Right lobe of liver (tissue), 6 donors: Measurements from ENCODE around the gene CELSR1. TPM values are rescaled to one million over a fixed set of nuclear protein-coding genes. Genes with fewer than 3 reads are reported as not detected.

ENCODE experiments used
- ATAC-seq, 4 donors: fragments of 200-7000 bp; cut with Tn5 transposase; one replicate each; pipeline ENCODE4 v1.9.1; 2020; ENCODE audit warnings: mild to moderate bottlenecking in 4 of 4, moderate library complexity in 4 of 4
- DNase-seq, 3 donors: peaks; one replicate each; pipeline ENCODE4 v3.0.0-alpha.2; 2020
- H3K27ac ChIP-seq, 3 donors: fragments of 200-600 bp; one replicate each; pipeline ENCODE4 v1.8.0; 2022
- H3K27me3 ChIP-seq, 2 donors: fragments of 200-600 bp; one replicate each; pipeline ENCODE4 v1.8.0; 2022
- H3K36me3 ChIP-seq, 4 donors: fragments of 200-600 bp; sonication (generic) in 1 of 4; one replicate each; pipeline versions ENCODE4 v1.5.1 to v1.8.0; 2017 to 2022; ENCODE audit warnings: control low read depth in 1 of 4
- H3K4me1 ChIP-seq, 4 donors: fragments of 200-600 bp; sonication (generic) in 1 of 4; one replicate each; pipeline versions ENCODE4 v1.5.1 to v1.8.0; 2017 to 2022; ENCODE audit warnings: control low read depth in 1 of 4
- H3K4me3 ChIP-seq, 3 donors: fragments of 200-600 bp; one replicate each; pipeline ENCODE4 v1.8.0; 2022
- H3K9me3 ChIP-seq, 4 donors: fragments of 200-600 bp; sonication (generic) in 1 of 4; one replicate each; pipeline versions ENCODE4 v1.5.1 to v1.8.0; 2017 to 2022; ENCODE audit warnings: control low read depth in 1 of 4
- POLR2A ChIP-seq: fragments of 450-650 bp; IDR thresholded peaks from one replicate; pipeline ENCODE4 v1.6.1; 2017; ENCODE audit warnings: antibody characterized with exemption, mild to moderate bottlenecking
- WGBS: methylation state at CpG from one replicate; pipeline ENCODE4 v1.1.6; 2018; ENCODE audit warnings: low coverage, low lambda C conversion rate; ENCODE audit not compliant: insufficient coverage; ENCODE audit errors: missing lambda C conversion rate; 5-methylcytosine and 5-hydroxymethylcytosine counted together
- intact Hi-C, 2 donors: fragments of 100-400 bp; cut with DNase I; formaldehyde crosslinking; loops; one replicate each; pipeline versions ENCODE4 v1.11.2 to v1.14.1; 2022
- total RNA-seq, 6 experiments: library from RNA; depleted of rRNA in 2 of 6; stranded (reverse); fragments of >200 nt in 2 of 6; fragmentation: NEBNext Ultra II Directional in 3 of 6; extraction: Animal tissue kit (Norgen Biotek cat#: 25700) in 3 of 6; gene quantifications; one replicate each; pipeline versions ENCODE4 v1.1.0 to v1.2.4, GENCODE V29; 2016 to 2023
- TF ChIP-seq, protein P1 (sequence below), 4 donors: fragments of 200-600 bp in 3 of 4; fragments of 450-650 bp in 1 of 4; IDR thresholded peaks; one replicate each; pipeline versions ENCODE4 v1.5.1 to v1.8.0; 2016 to 2022; ENCODE audit warnings: antibody characterized with exemption in 4 of 4, mild to moderate bottlenecking in 2 of 4
- donor health status: DM: no; HTN: yes; CAD: no.
- donor health status: DM: no; HTN: no; CAD: no.
- donor health status: DM: no; HTN: no; CAD: no.
- donor health status: DM: no; HTN: yes; CAD: no.
- donor health status: DM: no; HTN: yes; CAD: no.

The CELSR1 gene
- total RNA-seq, 6 experiments from 2014 or later, result 2.9 to 8.2 (median 5.0) TPM

DNA sequence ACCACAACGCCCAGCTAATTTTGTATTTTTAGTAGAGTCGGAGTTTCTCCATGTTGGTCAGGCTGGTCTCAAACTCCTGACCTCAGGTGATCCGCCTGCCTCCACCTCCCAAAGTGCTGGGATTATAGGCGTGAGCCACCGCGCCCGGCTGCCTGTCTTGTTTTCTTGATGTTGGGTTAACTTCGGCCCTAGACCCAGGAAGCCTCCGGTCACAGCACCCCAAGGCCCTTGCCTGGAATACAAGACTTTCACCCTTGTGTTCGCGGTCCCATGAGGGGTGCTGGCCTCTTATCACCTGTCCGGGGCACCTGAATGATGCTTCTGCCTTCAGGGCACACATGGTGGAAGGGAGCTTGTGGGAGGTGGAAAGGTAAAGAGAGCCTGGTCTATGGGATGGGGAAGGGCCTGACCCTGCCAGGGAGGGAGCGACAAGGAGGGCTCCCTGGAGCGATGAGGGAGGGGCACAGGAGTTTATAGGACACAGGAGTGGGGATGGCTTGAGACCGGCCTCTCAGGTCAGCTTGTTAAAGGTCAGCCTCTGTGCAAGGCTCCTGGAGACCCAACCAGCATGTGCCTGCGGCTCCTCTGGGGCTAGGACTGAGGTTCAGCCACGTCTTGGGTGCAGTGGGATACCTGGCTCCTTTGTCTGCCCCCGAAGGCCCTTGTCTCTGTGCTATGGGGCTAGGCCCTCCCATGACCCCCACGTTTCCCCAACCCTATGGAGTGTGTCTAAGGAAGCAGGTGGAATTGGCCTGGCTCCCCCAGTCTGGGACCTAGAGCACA, 48.1 kb upstream of the CELSR1 start:
- Histone ChIP-seq H3K4me3 (no peak overlapping the region), H3K36me3 (no peaks in the 10 kb centered on the region), H3K27ac (no peak overlapping the region), H3K4me1 (peaks cover 0 to 19% (median 6%) of the 10 kb centered on the region in 4 donors), H3K9me3 (no peaks in the 10 kb centered on the region), H3K27me3 (no peaks in the 10 kb centered on the region)
- 89% methylated on average over 7 of the region's 19 CpGs for WGBS
- ATAC-seq, result no peak
- intact Hi-C loops, result loop anchor here (5.0 to 10.0 kb wide), 2 partner anchors 42 to 49 kb away; no protein-coding TSS in a partner anchor
- TF ChIP-seq, protein P1, sequence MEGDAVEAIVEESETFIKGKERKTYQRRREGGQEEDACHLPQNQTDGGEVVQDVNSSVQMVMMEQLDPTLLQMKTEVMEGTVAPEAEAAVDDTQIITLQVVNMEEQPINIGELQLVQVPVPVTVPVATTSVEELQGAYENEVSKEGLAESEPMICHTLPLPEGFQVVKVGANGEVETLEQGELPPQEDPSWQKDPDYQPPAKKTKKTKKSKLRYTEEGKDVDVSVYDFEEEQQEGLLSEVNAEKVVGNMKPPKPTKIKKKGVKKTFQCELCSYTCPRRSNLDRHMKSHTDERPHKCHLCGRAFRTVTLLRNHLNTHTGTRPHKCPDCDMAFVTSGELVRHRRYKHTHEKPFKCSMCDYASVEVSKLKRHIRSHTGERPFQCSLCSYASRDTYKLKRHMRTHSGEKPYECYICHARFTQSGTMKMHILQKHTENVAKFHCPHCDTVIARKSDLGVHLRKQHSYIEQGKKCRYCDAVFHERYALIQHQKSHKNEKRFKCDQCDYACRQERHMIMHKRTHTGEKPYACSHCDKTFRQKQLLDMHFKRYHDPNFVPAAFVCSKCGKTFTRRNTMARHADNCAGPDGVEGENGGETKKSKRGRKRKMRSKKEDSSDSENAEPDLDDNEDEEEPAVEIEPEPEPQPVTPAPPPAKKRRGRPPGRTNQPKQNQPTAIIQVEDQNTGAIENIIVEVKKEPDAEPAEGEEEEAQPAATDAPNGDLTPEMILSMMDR (IDR thresholded peaks at IDR 0.05), result no peak
- TF ChIP-seq POLR2A, result no peak
- peak in 1 of 3 donors; percentile 8 for DNase-seq

DNA sequence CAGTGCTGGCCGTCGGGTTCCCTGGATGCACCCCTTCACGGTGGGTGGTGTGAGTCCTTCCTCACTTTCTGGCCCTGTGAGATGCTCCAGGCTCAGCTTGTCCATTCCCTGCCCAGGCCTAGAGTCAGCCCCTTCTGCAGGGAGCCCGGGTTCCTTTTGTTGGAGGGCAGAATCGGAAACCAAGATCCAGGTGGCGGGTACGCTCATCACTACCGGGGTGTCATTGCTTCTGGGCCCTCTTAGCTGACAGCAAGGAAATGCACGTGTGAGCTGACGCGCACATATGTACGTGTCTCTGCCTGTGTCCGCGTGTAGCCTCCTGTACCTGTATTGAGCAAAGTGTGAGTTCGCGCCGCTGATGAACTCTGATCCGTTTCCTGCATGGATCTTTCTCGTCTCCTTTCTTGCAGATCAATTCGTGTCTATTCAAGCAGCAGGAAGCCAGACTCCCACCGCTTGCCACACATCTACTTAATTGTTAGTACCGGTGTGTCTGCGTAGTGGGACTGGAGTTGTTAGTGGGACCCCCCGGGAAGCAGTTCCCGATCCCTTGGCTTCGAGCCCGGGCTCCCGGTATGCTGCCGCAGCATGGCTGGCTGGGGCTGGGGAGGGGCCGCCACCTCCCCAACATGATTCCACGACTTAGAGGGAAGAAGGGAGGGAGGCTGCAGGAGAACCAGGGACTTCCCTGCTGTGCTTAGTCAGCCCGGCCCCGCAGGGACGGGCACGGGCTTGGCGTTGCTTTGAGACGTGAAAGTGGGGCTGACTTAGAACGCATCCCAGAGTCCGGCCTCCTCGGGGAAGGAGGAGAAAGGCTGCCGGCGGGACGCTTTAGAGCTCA, 46.9 kb upstream of the CELSR1 start:
- no peaks in the 10 kb centered on the region for H3K27me3 ChIP-seq
- DNase-seq, result peak in 2 of 3 donors; percentile 16 to 46
- 91% methylated on average over 22 of the region's 43 CpGs for WGBS
- TF ChIP-seq POLR2A, result no peak
- TF ChIP-seq, protein P1 (IDR thresholded peaks at IDR 0.05), result no peak
- no peaks in the 10 kb centered on the region for H3K9me3 ChIP-seq
- H3K4me3 ChIP-seq, result no peak overlapping the region
- no peak for ATAC-seq
- H3K4me1 ChIP-seq, result peaks cover 0 to 30% (median 12%) of the 10 kb centered on the region in 4 donors
- intact Hi-C loops, result loop anchor here in 1 of 2 donors (10.0 kb wide), 1 partner anchor 50 kb away; no protein-coding TSS in a partner anchor
- no peaks in the 10 kb centered on the region for H3K36me3 ChIP-seq
- H3K27ac ChIP-seq, result no peak overlapping the region

DNA sequence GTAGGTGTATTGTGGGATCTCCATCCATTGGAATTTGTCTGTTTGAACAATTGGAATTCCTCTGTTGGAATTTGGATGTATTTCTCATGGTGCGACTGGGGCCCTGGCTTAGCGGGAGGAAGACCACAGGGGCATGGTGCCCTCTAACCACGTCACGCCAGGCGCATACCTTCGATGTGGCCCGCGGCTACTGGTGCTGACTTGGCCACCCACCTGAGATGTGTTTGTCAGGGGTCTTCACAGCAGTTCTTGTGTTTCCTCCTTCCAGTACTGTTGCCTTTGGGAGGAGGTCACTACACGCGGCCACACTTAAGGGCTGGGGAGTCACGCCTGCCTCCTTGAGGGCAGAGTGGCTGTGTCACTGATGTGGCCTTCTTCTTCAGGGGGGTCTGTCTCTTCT, 46.2 kb upstream of the CELSR1 start:
- H3K4me1 ChIP-seq, result peaks cover 0 to 38% (median 15%) of the 10 kb centered on the region in 4 donors

DNA sequence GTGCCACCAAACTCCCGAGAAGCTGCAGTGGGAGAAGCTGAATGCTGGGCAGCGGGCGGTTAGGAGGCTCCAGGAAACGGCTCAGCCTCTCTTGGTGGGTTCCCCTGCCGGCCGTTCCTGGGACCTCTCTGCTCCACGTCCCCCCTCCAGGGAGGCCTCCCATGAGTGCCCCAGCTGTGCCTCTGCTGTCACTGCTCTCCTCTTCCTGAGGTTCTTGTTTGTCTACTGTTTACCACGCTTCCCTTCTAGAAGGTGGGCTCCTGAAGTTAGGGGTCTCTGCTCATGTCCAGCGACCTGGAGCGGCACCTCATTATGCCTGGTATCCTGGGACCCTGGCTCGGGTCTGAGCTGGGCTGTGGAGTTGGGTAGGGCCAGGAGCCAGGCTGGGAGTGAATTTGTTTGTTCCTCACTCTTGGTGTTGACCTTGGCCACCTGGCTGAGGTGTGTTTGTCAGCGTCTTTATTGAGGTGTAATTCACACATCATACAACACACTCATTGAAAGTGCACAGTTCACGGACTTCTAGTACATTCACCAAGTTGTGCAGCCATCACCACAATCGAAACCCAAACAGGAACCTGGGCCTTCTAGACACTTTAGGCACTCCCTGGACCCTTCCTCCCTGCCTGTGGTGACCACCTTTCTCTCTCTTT, 45.0 kb upstream of the CELSR1 start:
- intact Hi-C loops, result loop anchor here in 1 of 2 donors (10.0 kb wide), 1 partner anchor 52 kb away; no protein-coding TSS in a partner anchor
- TF ChIP-seq, protein P1 (IDR thresholded peaks at IDR 0.05), result no peak
- no peak for TF ChIP-seq POLR2A
- Histone ChIP-seq H3K4me3 (no peak overlapping the region), H3K4me1 (peaks cover 0 to 47% (median 20%) of the 10 kb centered on the region in 4 donors), H3K36me3 (no peaks in the 10 kb centered on the region), H3K9me3 (no peaks in the 10 kb centered on the region), H3K27me3 (no peaks in the 10 kb centered on the region), H3K27ac (no peak overlapping the region)
- ATAC-seq (no peak), DNase-seq (peak in 2 of 3 donors; percentile 46 to 55)
- 73% methylated on average over 9 of the region's 14 CpGs for WGBS

More for the DNA sequence above, 46.2 kb upstream of the CELSR1 start:
- WGBS, result 100% methylated on average over 2 of the region's 11 CpGs
- TF ChIP-seq, protein P1 (IDR thresholded peaks at IDR 0.05), result no peak
- no peak for TF ChIP-seq POLR2A
- ATAC-seq, result no peak
- intact Hi-C loops, result loop anchor here in 1 of 2 donors (10.0 kb wide), 1 partner anchor 51 kb away; no protein-coding TSS in a partner anchor
- Histone ChIP-seq H3K4me3 (no peak overlapping the region), H3K27me3 (no peaks in the 10 kb centered on the region), H3K27ac (no peak overlapping the region), H3K9me3 (no peaks in the 10 kb centered on the region), H3K36me3 (no peaks in the 10 kb centered on the region)
- peak in 1 of 3 donors; percentile 35 for DNase-seq
